ENCODE measurements around the gene RNF145. TPM values are rescaled to one million over a fixed set of nuclear protein-coding genes. Genes with fewer than 3 reads are reported as not detected.

Gene RNF145
- total RNA-seq, 2 experiments from 2014 or later = 83.7 to 94.4 TPM

DNA sequence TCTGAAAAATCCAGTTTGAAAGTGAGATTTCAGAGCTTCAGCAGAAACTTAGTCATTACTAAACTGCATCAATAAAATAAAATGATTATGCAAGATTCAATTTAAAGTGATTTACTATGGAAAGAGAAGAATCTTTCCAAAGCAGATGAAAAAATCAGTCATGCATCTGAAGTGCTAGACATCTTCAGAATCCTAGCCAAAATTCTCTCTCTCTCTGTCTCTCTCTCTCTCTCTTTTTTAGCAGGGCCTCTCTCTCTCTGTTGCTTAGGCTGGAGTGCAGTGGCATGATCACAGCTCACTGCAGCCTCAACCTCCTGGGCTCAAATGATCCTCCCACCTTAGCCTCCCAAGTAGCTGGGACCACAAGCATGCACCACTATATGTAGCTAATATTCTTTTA is 35.5 kb upstream of the RNF145 start:
- Histone ChIP-seq H3K9me3 (ENCODE audit: control insufficient read depth in 1 of 2, insufficient read depth in 1 of 2, low read length in 2 of 2) (no peaks in the 10 kb centered on the region), H3K36me3 (ENCODE audit: insufficient read depth, low read length) (no peaks in the 10 kb centered on the region), H3K4me3 (ENCODE audit: low read length) (no peak overlapping the region), H3K27me3 (ENCODE audit: control insufficient read depth in 1 of 2, insufficient read depth in 2 of 2, low read length in 2 of 2) (no peaks in the 10 kb centered on the region), H3K4me1 (ENCODE audit: insufficient read depth, low read length) (peaks cover 4% of the 10 kb centered on the region), H3K27ac (ENCODE audit: low read depth in 1 of 2, low read length in 2 of 2) (no peak overlapping the region)
- Mint-ChIP-seq H3K36me3 (ENCODE audit: low read depth) (no peaks in the 10 kb centered on the region), H3K9me3 (no peaks in the 10 kb centered on the region), H3K4me3 (no peak overlapping the region), H3K27ac (no peak overlapping the region), H3K27me3 (peaks cover 5% of the 10 kb centered on the region), H3K4me1 (ENCODE audit: low read depth) (peaks cover 24% of the 10 kb centered on the region)
- POLR2A ChIA-PET = no interaction called here
- intact Hi-C loops (cut with DNase I, micrococcal nuclease) = loop anchor here in 1 of 2 experiments (5.0 kb wide), 1 partner anchor 38 kb away; the partner anchor contains the start of gene RNF145
- CTCF ChIA-PET = no interaction called here
- ATAC-seq (ENCODE audit: poor library complexity) (no peak), DNase-seq (no peak)
- TF ChIP-seq, protein P1, sequence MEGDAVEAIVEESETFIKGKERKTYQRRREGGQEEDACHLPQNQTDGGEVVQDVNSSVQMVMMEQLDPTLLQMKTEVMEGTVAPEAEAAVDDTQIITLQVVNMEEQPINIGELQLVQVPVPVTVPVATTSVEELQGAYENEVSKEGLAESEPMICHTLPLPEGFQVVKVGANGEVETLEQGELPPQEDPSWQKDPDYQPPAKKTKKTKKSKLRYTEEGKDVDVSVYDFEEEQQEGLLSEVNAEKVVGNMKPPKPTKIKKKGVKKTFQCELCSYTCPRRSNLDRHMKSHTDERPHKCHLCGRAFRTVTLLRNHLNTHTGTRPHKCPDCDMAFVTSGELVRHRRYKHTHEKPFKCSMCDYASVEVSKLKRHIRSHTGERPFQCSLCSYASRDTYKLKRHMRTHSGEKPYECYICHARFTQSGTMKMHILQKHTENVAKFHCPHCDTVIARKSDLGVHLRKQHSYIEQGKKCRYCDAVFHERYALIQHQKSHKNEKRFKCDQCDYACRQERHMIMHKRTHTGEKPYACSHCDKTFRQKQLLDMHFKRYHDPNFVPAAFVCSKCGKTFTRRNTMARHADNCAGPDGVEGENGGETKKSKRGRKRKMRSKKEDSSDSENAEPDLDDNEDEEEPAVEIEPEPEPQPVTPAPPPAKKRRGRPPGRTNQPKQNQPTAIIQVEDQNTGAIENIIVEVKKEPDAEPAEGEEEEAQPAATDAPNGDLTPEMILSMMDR (IDR thresholded peaks at IDR 0.05) = no peak

DNA sequence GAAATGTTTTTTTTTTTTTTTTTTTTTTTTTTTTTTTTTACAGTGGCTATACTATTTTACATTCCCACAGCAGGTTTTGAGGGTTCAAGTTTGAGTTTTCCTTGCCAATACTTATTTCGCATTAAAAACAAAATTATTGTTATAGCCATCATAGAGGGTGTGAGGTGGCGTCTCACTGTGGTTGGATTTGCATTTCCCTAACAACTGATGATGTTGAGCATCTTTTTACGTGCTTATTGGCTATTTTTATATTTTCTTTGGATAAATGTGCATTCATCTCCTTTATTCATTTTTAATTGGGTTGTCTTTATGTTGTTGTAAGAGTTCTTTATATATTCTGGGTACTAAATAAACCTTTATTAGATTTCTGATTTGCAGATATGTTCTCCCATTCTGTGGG is 34.8 kb upstream of the RNF145 start:
- TF ChIP-seq, protein P1 (IDR thresholded peaks at IDR 0.05) = no peak
- Mint-ChIP-seq H3K9me3 (no peaks in the 10 kb centered on the region), H3K27ac (no peak overlapping the region), H3K4me3 (no peak overlapping the region), H3K36me3 (ENCODE audit: low read depth) (no peaks in the 10 kb centered on the region), H3K4me1 (ENCODE audit: low read depth) (peaks cover 24% of the 10 kb centered on the region), H3K27me3 (peaks cover 4% of the 10 kb centered on the region)
- intact Hi-C loops (cut with DNase I, micrococcal nuclease) = loop anchor here in 1 of 2 experiments (5.0 kb wide), 1 partner anchor 37 kb away; the partner anchor contains the start of gene RNF145
- CTCF ChIA-PET = no interaction called here
- H3K4me1 ChIP-seq (ENCODE audit: insufficient read depth, low read length) = peaks cover 4% of the 10 kb centered on the region
- H3K36me3 ChIP-seq (ENCODE audit: insufficient read depth, low read length) = no peaks in the 10 kb centered on the region
- ATAC-seq (ENCODE audit: poor library complexity) (no peak), DNase-seq (no peak)
- no peak overlapping the region for H3K4me3 ChIP-seq (ENCODE audit: low read length)
- no peaks in the 10 kb centered on the region for H3K9me3 ChIP-seq (ENCODE audit: control insufficient read depth in 1 of 2, insufficient read depth in 1 of 2, low read length in 2 of 2)
- POLR2A ChIA-PET = no interaction called here
- no peaks in the 10 kb centered on the region for H3K27me3 ChIP-seq (ENCODE audit: control insufficient read depth in 1 of 2, insufficient read depth in 2 of 2, low read length in 2 of 2)
- no peak overlapping the region for H3K27ac ChIP-seq (ENCODE audit: low read depth in 1 of 2, low read length in 2 of 2)

DNA sequence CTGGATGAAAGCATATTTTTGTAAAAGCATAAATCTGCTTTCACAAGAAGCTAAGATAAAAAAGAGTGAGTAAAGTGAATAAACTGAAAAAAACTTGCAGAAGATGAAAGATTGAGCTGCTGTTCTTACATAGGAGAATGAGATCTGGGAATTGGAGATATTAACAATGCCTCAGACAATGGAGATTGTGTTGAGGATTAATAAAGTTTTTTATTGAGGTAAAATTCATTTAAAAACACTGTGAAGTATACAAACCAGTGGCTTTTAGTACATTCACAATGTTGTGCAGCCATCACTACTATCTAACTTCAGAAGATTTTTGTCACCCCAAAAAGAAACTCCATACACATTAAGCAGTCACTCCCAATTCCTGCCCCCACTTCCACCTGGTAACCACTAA is 34.0 kb upstream of the RNF145 start:
- intact Hi-C loops (cut with DNase I, micrococcal nuclease) = loop anchor here in 1 of 2 experiments (5.0 kb wide), 1 partner anchor 36 kb away; the partner anchor contains the start of gene RNF145
- ChIA-PET CTCF (no interaction called here), POLR2A (interaction anchor here (1.1 kb wide), 1 partner anchor 37 kb away, joined by 3 read pairs; no protein-coding TSS in a partner anchor)
- Histone ChIP-seq H3K4me1 (ENCODE audit: insufficient read depth, low read length) (peaks cover 4% of the 10 kb centered on the region), H3K4me3 (ENCODE audit: low read length) (no peak overlapping the region), H3K27ac (ENCODE audit: low read depth in 1 of 2, low read length in 2 of 2) (no peak overlapping the region), H3K9me3 (ENCODE audit: control insufficient read depth in 1 of 2, insufficient read depth in 1 of 2, low read length in 2 of 2) (no peaks in the 10 kb centered on the region), H3K36me3 (ENCODE audit: insufficient read depth, low read length) (no peaks in the 10 kb centered on the region), H3K27me3 (ENCODE audit: control insufficient read depth in 1 of 2, insufficient read depth in 2 of 2, low read length in 2 of 2) (no peaks in the 10 kb centered on the region)
- H3K4me3 Mint-ChIP-seq = no peak overlapping the region
- DNase-seq (no peak), ATAC-seq (ENCODE audit: poor library complexity) (no peak)
- H3K4me1 Mint-ChIP-seq (ENCODE audit: low read depth) = peaks cover 24% of the 10 kb centered on the region
- H3K36me3 Mint-ChIP-seq (ENCODE audit: low read depth) = no peaks in the 10 kb centered on the region
- no peak overlapping the region for H3K27ac Mint-ChIP-seq
- H3K27me3 Mint-ChIP-seq = no peaks in the 10 kb centered on the region
- TF ChIP-seq, protein P1 (IDR thresholded peaks at IDR 0.05) = no peak
- H3K9me3 Mint-ChIP-seq = no peaks in the 10 kb centered on the region
